H1 (cell line): ENCODE measurements around the gene CADM2. TPM values are rescaled to one million over a fixed set of nuclear protein-coding genes. Genes with fewer than 3 reads are reported as not detected.

ENCODE experiments used
- TBP ChIP-seq: IDR thresholded peaks from 2 replicates; pipeline ENCODE4 v1.6.1; 2011; ENCODE audit warnings: low read depth, low read length, improper control_type of control experiment
- polyA plus RNA-seq, 7 experiments: library from polyadenylated mRNA; depleted of rRNA in 3 of 7; stranded (reverse) in 5 of 7; unstranded in 2 of 7; fragments of >200 nt in 5 of 7; fragments of 200-250 nt in 2 of 7; gene quantifications; 1 replicate in 5 of 7; 2 replicates in 1 of 7; 4 replicates in 1 of 7; pipeline versions ENCODE4 v1.2.1 to v1.2.3, GENCODE V29; 2011 to 2013; ENCODE audit warnings: missing spikeins in 2 of 7, mixed read lengths in 2 of 7
- total RNA-seq: library from RNA; stranded (reverse); fragmentation: NEBNext Ultra II Directional; extraction: Animal tissue kit (Norgen Biotek cat#: 25700); gene quantifications from 2 replicates; pipeline ENCODE4 v1.2.1, GENCODE V29; 2021

Gene CADM2
- total and polyA plus RNA-seq, 2 of the 8 experiments (the other 6 are each of a cell fraction or from before 2014, with no cell fraction given): 14.9 to 20.9 TPM

DNA sequence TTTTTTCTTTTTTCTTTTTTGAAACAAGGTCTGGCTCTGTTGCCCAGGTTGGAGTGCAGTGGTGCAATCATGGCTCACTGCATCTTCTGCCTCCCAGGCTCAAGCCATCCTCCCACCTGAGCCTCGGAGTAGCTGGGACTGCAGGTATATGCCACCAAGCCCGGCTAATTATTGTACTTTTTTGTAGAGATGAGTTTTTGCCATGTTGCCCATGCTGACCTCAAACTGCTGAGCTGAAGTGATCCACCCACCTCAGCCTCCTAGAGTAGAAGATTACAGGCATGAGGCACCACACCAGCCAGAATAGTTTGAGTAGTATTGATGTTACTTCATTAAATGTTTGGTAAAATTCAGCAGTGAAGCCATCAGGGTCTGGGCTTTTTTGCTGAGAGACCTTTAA lies 251.8 kb downstream of the CADM2 start (continued):
- no peak for TF ChIP-seq TBP
